ENCODE results near the gene UBA1. TPM values are rescaled to one million over a fixed set of nuclear protein-coding genes. Genes with fewer than 3 reads are reported as not detected.

The UBA1 gene
- total and polyA plus RNA-seq, 2 experiments from 2014 or later, result 146 to 264 TPM

DNA sequence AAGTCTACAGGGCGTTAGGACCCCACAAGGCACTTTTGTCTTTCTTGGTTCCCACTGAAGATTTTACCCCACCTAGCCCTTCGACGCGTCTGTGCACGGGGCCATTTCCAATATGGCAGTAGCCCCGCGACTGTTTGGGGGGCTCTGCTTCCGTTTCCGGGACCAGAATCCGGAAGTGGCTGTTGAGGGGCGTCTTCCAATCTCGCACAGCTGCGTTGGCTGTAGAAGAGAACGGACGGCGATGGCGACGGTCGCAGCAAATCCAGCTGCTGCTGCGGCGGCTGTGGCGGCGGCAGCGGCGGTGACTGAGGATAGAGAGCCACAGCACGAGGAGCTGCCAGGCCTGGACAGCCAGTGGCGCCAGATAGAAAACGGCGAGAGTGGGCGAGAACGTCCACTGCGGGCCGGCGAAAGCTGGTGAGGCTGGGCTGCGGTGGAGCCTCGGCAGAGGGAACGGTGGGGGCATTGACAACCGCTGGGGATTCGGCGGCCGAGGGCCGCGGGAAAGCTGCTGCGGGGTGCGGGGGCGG, 39.2 kb downstream of the UBA1 start, which contains the start of gene USP11:
Gene USP11, plus strand, starts transcription at position 207 of the 530 bp plus-strand sequence. Its CDS starts 35 bp downstream, at position 242.
- Histone ChIP-seq H3K9ac (peak within 1 kb of the TSS; percentile 100), H3F3A (ENCODE audit: insufficient read depth) (peaks cover 9% of the 10 kb centered on the region; the same call in 1 of the 2 replicates), H3K4me2 (ENCODE audit: unreplicated experiment) (peak within 1 kb of the TSS; percentile 86), H3K79me2 (ENCODE audit: insufficient read depth) (peaks cover 50% of the 10 kb centered on the region), H3K9me3 (ENCODE audit: low read depth) (no peaks in the 10 kb centered on the region), H3K9me2 (ENCODE audit: insufficient read depth) (no peaks in the 10 kb centered on the region), H3K4me1 (ENCODE audit: insufficient read depth) (peaks cover 11% of the 10 kb centered on the region; the same call in 1 of the 2 replicates), H3K4me3 (peak within 1 kb of the TSS; percentile 94), H3K36me3 (ENCODE audit: low read depth) (no peaks in the 10 kb centered on the region), H4K20me1 (ENCODE audit: insufficient read depth) (no peaks in the 10 kb centered on the region), H3K27me3 (replicated peaks; ENCODE audit: insufficient read depth) (no peaks in the 10 kb centered on the region), H2AFZ (peak within 1 kb of the TSS; percentile 58), H3K27ac (peak within 1 kb of the TSS; percentile 99)
- 1 to 2% methylated on average over 28 to 42 of the region's 46 CpGs for WGBS, 2 experiments (ENCODE audit: low coverage in 1 of 2, low lambda C conversion rate in 2 of 2, missing lambda C conversion rate in 2 of 2)
- in situ Hi-C loops (cut with MboI), result no loop called here
- TF ChIP-seq EZH2phosphoT487 (IDR thresholded peaks at IDR 0.05; ENCODE audit: insufficient read depth, low read depth) (no peak), EZH2 (IDR thresholded peaks at IDR 0.05; ENCODE audit: insufficient read depth, poor library complexity, severe bottlenecking) (no peak)
- DNase-seq, result peak; percentile 57

DNA sequence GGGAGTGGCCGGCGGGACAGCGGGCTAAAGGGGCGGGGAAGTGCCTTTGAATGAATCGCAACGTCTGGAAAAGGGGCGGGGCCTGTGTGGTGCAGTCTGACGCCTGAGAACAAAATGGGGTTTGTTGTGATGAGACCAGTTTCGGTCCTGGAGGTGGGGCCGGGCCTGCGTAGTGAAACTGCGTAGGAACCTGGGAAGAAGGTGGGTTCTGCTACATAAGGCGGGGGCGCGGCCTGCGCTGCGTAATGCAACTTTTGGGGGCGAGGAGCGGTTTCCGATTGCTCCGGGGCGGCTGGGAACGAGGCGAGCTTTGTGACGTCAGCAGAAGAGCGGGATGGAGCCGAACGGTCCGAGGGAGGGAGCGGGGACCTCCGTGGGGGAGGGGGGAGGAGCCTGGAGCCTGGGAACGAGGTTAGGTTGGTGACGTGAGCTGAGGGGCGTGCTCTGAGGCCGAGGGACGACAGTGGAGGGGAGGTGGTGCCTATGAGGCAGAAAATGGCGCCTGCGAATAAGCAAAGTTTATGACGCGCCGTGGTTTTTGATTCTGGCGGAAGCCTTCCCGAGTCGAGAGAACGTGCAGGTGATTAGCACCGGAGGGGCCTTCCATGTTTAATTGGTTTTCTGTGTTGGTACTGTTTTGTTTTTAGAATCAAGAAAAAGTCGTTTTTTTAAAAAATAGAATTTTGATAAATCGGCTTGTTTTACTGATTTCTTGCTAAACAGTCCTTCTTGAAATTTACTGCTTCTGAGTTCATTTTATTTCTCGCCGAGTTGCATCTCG, 39.9 kb downstream of the UBA1 start:
- H3K4me3 ChIP-seq, result peak overlapping the region; percentile 94
- 0 to 1% methylated on average over 15 to 43 of the region's 51 CpGs for WGBS, 2 experiments (ENCODE audit: low coverage in 1 of 2, low lambda C conversion rate in 2 of 2, missing lambda C conversion rate in 2 of 2)
- H3K9me3 ChIP-seq (ENCODE audit: low read depth), result no peaks in the 10 kb centered on the region
- peak overlapping the region; percentile 86 for H3K4me2 ChIP-seq (ENCODE audit: unreplicated experiment)
- H3K79me2 ChIP-seq (ENCODE audit: insufficient read depth), result peaks cover 56% of the 10 kb centered on the region
- H3K4me1 ChIP-seq (ENCODE audit: insufficient read depth), result peaks cover 11% of the 10 kb centered on the region; the same call in 1 of the 2 replicates
- peak; percentile 96 for DNase-seq
- H3K9ac ChIP-seq, result peak overlapping the region; percentile 100
- H3F3A ChIP-seq (ENCODE audit: insufficient read depth), result peaks cover 9% of the 10 kb centered on the region; the same call in 1 of the 2 replicates
- in situ Hi-C loops (cut with MboI), result no loop called here
- no peaks in the 10 kb centered on the region for H3K9me2 ChIP-seq (ENCODE audit: insufficient read depth)
- H3K27ac ChIP-seq, result peak overlapping the region; percentile 99
- H3K36me3 ChIP-seq (ENCODE audit: low read depth), result no peaks in the 10 kb centered on the region
- H4K20me1 ChIP-seq (ENCODE audit: insufficient read depth), result no peaks in the 10 kb centered on the region
- no peak overlapping the region; the same call in 1 of the 2 replicates for H2AFZ ChIP-seq
- TF ChIP-seq EZH2phosphoT487 (IDR thresholded peaks at IDR 0.05; ENCODE audit: insufficient read depth, low read depth), result no peak
- no peak for TF ChIP-seq EZH2 (IDR thresholded peaks at IDR 0.05; ENCODE audit: insufficient read depth, poor library complexity, severe bottlenecking)
- H3K27me3 ChIP-seq (replicated peaks; ENCODE audit: insufficient read depth), result no peaks in the 10 kb centered on the region

DNA sequence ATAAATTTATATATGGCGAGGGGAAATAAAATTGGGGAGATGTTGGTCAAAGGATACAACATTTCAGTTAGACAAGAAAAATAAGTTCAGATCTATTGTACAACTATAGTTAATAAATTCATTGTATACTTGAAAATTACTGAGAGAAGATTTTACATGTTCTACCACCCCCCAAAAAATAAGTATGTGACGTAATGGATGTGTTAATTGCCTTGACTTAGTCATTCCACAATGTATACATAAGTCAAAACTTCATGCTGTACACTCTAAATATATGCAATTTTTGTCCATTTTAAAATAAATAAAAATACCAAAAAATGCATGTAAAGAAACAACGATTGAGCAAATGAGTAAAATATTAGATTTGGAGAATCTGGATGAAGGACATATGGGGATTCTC, 41.0 kb downstream of the UBA1 start:
- peak; percentile 28 for DNase-seq
- H3K4me3 ChIP-seq, result peak overlapping the region; percentile 94
- H3K9ac ChIP-seq, result peak overlapping the region; percentile 100
- no peaks in the 10 kb centered on the region for H3K9me2 ChIP-seq (ENCODE audit: insufficient read depth)
- H3K27me3 ChIP-seq (replicated peaks; ENCODE audit: insufficient read depth), result no peaks in the 10 kb centered on the region
- peaks cover 11% of the 10 kb centered on the region; the same call in 1 of the 2 replicates for H3K4me1 ChIP-seq (ENCODE audit: insufficient read depth)
- peak overlapping the region; percentile 99 for H3K27ac ChIP-seq
- H3K9me3 ChIP-seq (ENCODE audit: low read depth), result no peaks in the 10 kb centered on the region
- peaks cover 9% of the 10 kb centered on the region; the same call in 1 of the 2 replicates for H3F3A ChIP-seq (ENCODE audit: insufficient read depth)
- peaks cover 67% of the 10 kb centered on the region for H3K79me2 ChIP-seq (ENCODE audit: insufficient read depth)
- no peaks in the 10 kb centered on the region for H4K20me1 ChIP-seq (ENCODE audit: insufficient read depth)
- in situ Hi-C loops (cut with MboI), result no loop called here
- TF ChIP-seq EZH2phosphoT487 (IDR thresholded peaks at IDR 0.05; ENCODE audit: insufficient read depth, low read depth) (no peak), EZH2 (IDR thresholded peaks at IDR 0.05; ENCODE audit: insufficient read depth, poor library complexity, severe bottlenecking) (no peak)
- H2AFZ ChIP-seq, result no peak overlapping the region
- WGBS, 2 experiments (ENCODE audit: low coverage in 1 of 2, low lambda C conversion rate in 2 of 2, missing lambda C conversion rate in 2 of 2), result 4 to 20% methylated on average over 3 of the region's 3 CpGs
- peak overlapping the region; percentile 86 for H3K4me2 ChIP-seq (ENCODE audit: unreplicated experiment)
- H3K36me3 ChIP-seq (ENCODE audit: low read depth), result no peaks in the 10 kb centered on the region

DNA sequence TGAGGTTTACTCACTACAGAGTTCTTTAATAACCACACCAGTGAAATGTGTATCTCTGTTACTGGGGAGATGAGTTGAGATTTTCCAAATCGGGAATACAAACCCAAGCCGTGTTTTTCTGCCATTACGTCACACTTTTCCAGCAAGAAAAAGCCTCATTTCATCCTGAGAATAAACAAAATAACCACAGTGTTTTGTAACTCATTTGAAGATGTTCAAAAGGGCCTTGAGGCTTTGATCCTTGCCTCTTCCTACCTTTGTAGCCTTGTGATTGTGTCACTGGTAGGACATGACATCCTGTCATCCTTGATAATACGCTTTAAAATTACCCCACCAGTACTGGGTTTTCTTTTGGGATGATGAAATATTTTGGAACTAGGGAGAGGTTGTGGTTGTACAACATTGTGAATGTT, 42.1 kb downstream of the UBA1 start:
- peak overlapping the region; percentile 31; the same call in 1 of the 2 replicates for H3K9ac ChIP-seq
- peak overlapping the region; percentile 99 for H3K27ac ChIP-seq
- in situ Hi-C loops (cut with MboI), result no loop called here
- no peaks in the 10 kb centered on the region for H3K9me2 ChIP-seq (ENCODE audit: insufficient read depth)
- H3K9me3 ChIP-seq (ENCODE audit: low read depth), result no peaks in the 10 kb centered on the region
- peaks cover 69% of the 10 kb centered on the region for H3K79me2 ChIP-seq (ENCODE audit: insufficient read depth)
- H3K4me3 ChIP-seq, result no peak overlapping the region
- no peaks in the 10 kb centered on the region for H3K36me3 ChIP-seq (ENCODE audit: low read depth)
- H2AFZ ChIP-seq, result no peak overlapping the region
- no peaks in the 10 kb centered on the region for H3K27me3 ChIP-seq (replicated peaks; ENCODE audit: insufficient read depth)
- no peaks in the 10 kb centered on the region for H4K20me1 ChIP-seq (ENCODE audit: insufficient read depth)
- WGBS, 2 experiments (ENCODE audit: low coverage in 1 of 2, low lambda C conversion rate in 2 of 2, missing lambda C conversion rate in 2 of 2), result 56 to 59% methylated on average over 4 of the region's 4 CpGs
- DNase-seq, result no peak
- no peak overlapping the region for H3K4me2 ChIP-seq (ENCODE audit: unreplicated experiment)
- TF ChIP-seq EZH2phosphoT487 (IDR thresholded peaks at IDR 0.05; ENCODE audit: insufficient read depth, low read depth), result no peak
- no peak for TF ChIP-seq EZH2 (IDR thresholded peaks at IDR 0.05; ENCODE audit: insufficient read depth, poor library complexity, severe bottlenecking)
- peaks cover 11% of the 10 kb centered on the region; the same call in 1 of the 2 replicates for H3K4me1 ChIP-seq (ENCODE audit: insufficient read depth)
- peaks cover 9% of the 10 kb centered on the region; the same call in 1 of the 2 replicates for H3F3A ChIP-seq (ENCODE audit: insufficient read depth)

Measured in GM23248 (cell line).